Right ventricle myocardium inferior (tissue), 1 donor: ENCODE data around the gene CDKN1B. TPM values are rescaled to one million over a fixed set of nuclear protein-coding genes. Genes with fewer than 3 reads are reported as not detected.

Source experiments
- ATAC-seq: fragments of 200-7000 bp; cut with Tn5 transposase; one replicate; pipeline ENCODE4 v1.9.1; 2020; ENCODE audit warnings: mild to moderate bottlenecking, moderate library complexity
- DNase-seq: peaks from one replicate; pipeline ENCODE4 v3.0.0; 2021; ENCODE audit errors: missing footprints
- intact Hi-C: fragments of 100-400 bp; cut with DNase I; formaldehyde crosslinking; loops from one replicate; pipeline ENCODE4 v1.11.0; 2022
- total RNA-seq: library from RNA; stranded (reverse); fragmentation: NEBNext Ultra II Directional; extraction: Animal tissue kit (Norgen Biotek cat#: 25700); gene quantifications from one replicate; pipeline ENCODE4 v1.2.1, GENCODE V29; 2021
- donor health status: DM: no; HTN: yes; CAD: no; lungs with severe emphysema.

The CDKN1B gene
- total RNA-seq, 1 donor from 2014 or later: 38.0 TPM

- ATAC-seq (peak; percentile 94), DNase-seq (peak; percentile 97)
- intact Hi-C loops: loop anchor here (2.0 to 5.0 kb wide), 2 partner anchors 20 to 134 kb away; partner anchors contain the start of genes CDKN1B and DUSP16
Measured at GRCh38 chr12:12696562-12697383, 20.4 kb upstream of the CDKN1B start.

- ATAC-seq (no peak), DNase-seq (no peak)
- intact Hi-C loops: loop anchor here (5.0 kb wide), 1 partner anchor 137 kb away; the partner anchor contains the start of gene DUSP16
Measured at GRCh38 chr12:12699345-12699744, 17.8 kb upstream of the CDKN1B start.

GRCh38 chr12:12700254-12700653 lies 16.9 kb upstream of the CDKN1B start:
- intact Hi-C loops: loop anchor here (5.0 kb wide), 2 partner anchors 58 to 323 kb away; no protein-coding TSS in a partner anchor
- DNase-seq (no peak), ATAC-seq (no peak)

- DNase-seq: no peak
- intact Hi-C loops: loop anchor here (5.0 kb wide), 2 partner anchors 59 to 324 kb away; no protein-coding TSS in a partner anchor
- ATAC-seq: no peak
Measured at GRCh38 chr12:12701457-12701856, 15.7 kb upstream of the CDKN1B start.

DNA sequence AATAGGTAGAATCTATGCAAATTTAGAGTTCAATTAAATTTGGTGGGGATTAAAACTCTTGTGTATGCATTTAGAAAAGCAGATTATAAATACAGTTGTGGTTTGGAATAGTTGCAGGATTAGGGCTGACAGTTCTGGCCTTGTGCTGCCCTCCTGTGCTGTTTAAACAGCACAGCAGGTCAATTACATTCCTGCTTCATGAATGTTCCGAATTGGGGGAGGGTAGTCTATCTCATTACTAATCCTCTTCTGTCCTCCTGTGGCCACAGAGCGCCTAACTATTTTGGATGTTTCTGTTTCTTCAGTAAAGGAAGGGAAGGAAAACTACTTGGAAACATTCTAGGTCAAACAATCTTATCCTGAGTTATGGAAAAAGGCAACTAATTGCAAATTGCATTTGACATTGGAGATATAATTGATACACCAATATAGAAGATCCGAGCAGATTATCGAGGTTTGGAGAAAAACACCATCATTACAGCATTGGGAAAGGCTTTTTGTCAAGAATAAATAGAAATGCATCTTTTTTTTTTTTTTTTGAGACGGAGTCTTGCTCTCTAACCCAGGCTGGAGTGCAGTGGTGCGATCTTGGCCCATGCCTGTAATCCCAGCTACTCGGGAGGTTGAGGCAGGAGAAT lies 12.5 kb upstream of the CDKN1B start:
- ATAC-seq (peak; percentile 98), DNase-seq (no peak)
- intact Hi-C loops: loop anchor here (5.0 kb wide), 2 partner anchors 62 to 327 kb away; no protein-coding TSS in a partner anchor

DNA sequence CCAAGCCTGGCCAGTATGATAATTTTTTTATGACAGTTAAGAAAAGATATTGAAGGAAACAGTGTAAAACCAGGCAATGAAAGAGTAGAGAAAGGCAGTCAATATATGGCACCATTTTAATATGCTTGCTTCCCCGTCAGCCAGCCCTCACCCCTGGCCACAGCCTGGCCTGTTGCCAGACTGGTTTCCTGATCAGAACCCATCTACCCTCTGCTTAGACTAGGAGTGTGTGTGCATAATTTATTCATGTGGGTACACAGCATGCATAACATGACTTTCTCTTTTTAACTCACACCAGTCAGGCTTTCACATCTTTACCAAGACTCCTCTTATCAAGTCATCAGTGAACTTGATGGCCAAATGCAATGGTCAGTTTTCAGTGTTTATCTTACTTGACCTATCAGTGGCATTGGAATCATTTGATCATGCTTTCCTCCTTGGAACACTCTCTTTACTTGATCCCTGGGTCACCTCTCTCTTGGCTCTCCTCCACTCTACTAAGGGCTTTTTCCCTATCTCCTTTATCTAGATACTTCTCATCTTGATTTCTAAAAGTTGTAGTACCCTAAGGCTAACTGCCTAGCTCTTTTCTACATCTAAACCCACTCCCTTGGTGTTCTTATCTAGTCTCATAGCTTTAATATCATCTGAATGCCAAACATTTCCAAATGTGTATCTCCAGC lies 11.2 kb upstream of the CDKN1B start:
- DNase-seq (no peak), ATAC-seq (no peak)
- intact Hi-C loops: no loop called here

GRCh38 chr12:12713932-12714275 lies 3.3 kb upstream of the CDKN1B start:
- intact Hi-C loops: no loop called here
- no peak for ATAC-seq
- DNase-seq: no peak

GRCh38 chr12:12714276-12715021 lies 2.7 kb upstream of the CDKN1B start:
- no peak for ATAC-seq
- intact Hi-C loops: loop anchor here (5.0 kb wide), 1 partner anchor 102 kb away; the partner anchor contains the start of gene CREBL2
- no peak for DNase-seq

- no peak for ATAC-seq
- DNase-seq: no peak
- intact Hi-C loops: loop anchor here (5.0 kb wide), 1 partner anchor 103 kb away; the partner anchor contains the start of gene CREBL2
Measured at GRCh38 chr12:12715128-12715458, 2.1 kb upstream of the CDKN1B start.

- no peak for DNase-seq
- intact Hi-C loops: loop anchor here (2.0 to 5.0 kb wide), 3 partner anchors 19 to 103 kb away; partner anchors contain the start of genes CREBL2 and GPR19
- no peak for ATAC-seq
Measured at GRCh38 chr12:12715459-12716150, 1.6 kb upstream of the CDKN1B start.

DNA sequence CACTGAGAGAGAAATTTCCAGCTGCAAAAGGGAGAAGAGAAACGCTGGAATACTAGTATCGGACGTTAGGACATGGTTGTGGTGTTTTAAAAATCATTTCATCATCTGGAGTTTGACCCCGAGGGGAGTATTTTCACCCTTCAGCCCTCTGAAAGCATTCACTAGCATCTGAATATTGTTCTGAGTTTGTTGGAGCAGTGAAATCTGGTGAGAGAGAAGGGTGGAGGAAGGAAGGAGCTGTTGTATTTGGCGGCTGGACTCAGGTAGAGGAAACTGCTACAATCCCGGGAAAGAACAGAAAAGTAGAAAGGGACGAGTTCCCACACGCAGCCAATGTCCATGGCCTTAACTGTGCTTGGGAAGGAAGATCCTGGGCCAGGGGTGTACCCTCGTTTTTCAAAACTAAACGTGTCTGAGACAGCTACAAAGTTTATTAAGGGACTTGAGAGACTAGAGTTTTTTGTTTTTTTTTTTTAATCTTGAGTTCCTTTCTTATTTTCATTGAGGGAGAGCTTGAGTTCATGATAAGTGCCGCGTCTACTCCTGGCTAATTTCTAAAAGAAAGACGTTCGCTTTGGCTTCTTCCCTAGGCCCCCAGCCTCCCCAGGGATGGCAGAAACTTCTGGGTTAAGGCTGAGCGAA lies 896 bp upstream of the CDKN1B start:
- ATAC-seq (no peak), DNase-seq (no peak)
- intact Hi-C loops: loop anchor here (2.0 to 5.0 kb wide), 3 partner anchors 19 to 104 kb away; partner anchors contain the start of genes CREBL2 and GPR19

GRCh38 chr12:12717586-12718380 lies 615 bp downstream of the CDKN1B start:
- no peak for ATAC-seq
- intact Hi-C loops: loop anchor here (1.0 to 5.0 kb wide), 4 partner anchors 8 to 105 kb away; partner anchors contain the start of genes CREBL2 and GPR19
- peak; percentile 81 for DNase-seq

DNA sequence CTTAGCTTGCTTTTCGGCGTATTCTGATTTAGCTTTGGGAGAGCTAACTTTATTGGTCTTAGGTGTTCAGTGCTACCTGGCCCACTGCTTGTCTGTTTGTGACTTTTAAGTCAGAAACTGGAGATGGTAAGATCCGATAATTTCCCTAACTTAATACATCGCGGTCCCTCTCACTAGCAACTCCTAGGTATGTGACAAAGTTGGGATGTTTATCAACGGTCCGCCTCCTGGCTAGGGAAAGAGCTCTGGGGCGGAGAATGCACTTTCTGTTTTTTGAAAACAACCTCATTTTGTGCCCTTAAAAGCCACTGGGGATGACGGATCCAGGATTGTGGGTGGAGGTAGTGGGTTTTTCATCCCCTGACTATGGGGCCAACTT lies 1.2 kb downstream of the CDKN1B start:
- intact Hi-C loops: loop anchor here (5.0 kb wide), 1 partner anchor 106 kb away; the partner anchor contains the start of gene CREBL2
- DNase-seq (no peak), ATAC-seq (no peak)

DNA sequence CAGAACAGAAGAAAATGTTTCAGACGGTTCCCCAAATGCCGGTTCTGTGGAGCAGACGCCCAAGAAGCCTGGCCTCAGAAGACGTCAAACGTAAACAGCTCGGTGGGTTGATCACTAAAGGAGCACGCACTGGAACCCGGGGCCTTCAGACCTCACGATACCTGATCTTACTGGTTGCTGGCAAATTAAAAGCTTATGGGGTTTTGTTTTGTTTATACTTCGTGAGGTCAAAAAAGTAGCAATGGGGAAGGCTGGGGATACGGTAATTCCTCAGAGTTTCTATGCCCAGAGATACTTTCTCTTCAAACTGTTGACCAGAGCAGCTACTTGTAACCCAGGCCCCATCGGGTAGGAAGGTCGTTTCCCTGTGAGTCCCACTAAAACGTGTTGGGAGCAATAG lies 1.7 kb downstream of the CDKN1B start:
- DNase-seq (no peak), ATAC-seq (no peak)
- intact Hi-C loops: loop anchor here (5.0 kb wide), 1 partner anchor 107 kb away; the partner anchor contains the start of gene CREBL2

DNA sequence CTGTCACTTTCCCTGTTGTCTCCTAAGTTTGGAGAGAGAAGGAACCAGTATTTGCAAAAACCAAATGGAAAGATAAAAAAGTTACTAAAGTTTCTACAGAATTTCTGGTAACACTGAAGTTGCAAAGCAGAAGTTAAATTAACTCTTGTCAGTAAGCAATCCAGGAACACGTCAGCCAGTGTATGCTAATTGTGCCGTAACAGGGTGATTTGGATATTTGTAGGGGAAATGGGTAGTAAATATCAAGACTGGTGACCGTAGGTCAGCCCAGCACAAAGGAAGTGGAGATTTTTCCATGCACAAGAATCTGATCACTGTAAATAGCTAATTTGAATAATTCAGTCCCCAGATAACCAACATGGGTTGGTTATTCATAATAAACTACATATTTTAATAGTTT lies 2.3 kb downstream of the CDKN1B start:
- ATAC-seq: no peak
- intact Hi-C loops: loop anchor here (5.0 kb wide), 1 partner anchor 107 kb away; the partner anchor contains the start of gene CREBL2
- DNase-seq: no peak

- DNase-seq (no peak), ATAC-seq (no peak)
- intact Hi-C loops: no loop called here
Measured at GRCh38 chr12:12720052-12720451, 2.9 kb downstream of the CDKN1B start.
